ENCODE measurements around the gene PLCB1.

PLCB1 gene

DNA sequence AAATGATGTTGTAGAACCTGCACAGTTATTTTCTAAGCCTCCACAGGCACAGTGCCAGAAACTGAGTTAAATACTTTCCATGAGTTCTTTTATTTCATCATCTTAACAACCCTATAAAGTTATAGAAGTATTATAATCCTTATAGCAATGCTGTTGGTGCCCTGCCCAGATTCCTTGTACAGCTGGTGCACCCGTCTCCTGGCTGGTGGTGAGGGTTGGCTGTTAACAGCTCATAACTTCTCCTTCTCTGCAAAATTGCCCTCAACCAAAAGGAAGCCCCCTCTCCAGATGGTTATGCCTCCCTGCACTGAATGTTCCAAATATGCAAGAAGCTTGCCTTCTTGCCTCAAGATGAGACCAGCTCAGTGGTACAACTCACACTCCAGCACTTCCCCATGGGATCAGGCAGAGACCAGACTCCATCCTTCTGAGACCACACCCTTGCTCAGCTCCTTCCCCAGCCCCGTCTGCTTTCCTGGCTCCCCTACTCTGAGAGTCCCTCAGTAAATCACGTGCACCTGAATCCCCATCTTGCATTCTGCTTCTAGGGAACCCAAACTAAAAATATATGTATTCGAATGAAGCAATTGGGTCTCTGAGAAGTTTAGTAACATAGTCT, 632.4 kb downstream of the PLCB1 start:
- no peak for DNase-seq

DNA sequence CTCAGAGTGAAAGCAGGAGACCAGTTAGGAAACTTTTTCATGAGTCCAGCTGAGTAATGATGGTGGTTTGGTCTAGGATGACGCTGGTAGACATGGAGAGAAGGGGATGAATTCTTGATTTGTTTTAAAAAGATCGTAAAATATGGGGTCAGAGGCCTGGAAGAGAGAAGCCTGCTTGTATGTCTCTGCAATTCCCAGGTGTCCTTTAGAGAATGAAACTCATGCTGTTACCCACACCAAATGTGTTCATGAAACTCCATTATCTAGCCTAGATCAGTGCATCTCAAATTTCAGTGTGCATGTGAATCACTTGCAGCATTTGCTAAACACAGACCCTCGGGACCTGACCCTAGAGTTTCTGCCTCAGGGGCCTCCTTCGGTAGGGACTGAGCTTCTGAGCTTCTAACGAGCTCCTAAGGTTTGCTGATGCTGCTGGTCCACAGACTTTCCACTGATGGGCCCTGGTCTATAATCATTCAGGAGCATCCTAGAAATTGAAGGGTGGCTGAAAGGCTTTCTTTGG, 634.9 kb downstream of the PLCB1 start:
- no peak for DNase-seq

DNA sequence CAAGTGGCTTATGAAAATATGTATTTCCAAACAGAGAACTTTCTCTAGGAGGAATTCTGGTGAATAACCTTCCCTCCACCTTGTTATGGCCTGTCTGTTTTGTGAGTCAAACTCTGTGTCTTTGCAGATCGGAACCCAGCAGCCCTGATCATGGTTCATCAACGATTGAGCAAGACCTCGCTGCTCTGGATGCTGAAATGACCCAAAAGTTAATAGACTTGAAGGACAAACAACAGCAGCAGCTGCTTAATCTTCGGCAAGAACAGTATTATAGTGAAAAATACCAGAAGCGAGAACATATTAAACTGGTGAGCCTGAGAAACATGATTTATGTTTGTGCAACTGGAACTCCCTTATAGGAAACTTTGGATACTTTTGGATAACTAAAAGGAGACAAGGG, 642.3 kb downstream of the PLCB1 start:
- DNase-seq: no peak

DNA sequence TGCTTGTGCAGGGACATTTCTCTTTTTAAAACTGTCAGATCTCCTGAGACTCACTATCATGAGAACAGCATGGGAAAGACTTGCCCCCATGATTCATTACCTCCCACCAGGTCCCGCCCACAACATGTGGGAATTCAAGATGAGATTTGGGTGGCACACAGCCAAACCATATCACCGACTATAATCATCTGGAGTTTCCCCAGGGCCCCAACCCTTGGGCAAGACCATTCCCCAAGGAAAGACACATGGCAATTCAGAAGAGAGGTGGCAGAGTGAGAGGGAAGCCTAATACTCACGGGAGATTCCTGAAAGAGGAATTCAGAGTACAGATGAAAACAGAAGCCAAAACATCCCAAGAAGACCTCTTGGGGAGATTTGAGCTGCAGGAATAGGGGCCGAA, 645.8 kb downstream of the PLCB1 start:
- no peak for DNase-seq

DNA sequence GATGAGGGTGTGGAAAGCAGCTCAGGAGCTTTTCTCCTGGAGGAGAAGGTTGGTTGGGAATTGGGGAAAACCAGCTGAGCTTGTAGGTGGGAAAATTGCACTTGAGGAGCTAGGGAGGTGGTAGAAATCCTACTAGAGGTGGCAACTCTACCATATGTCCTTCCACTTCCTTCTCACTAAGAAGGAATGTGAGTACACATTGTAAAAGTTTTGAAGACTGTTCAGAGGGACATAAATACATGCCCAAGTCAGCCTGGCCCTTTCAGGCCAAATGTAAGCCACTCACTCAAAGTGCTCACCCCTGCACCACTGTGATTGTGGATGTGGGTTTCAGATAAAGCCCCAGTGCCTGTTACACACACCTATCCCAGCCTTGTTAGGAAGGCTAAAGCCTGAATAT, 646.3 kb downstream of the PLCB1 start:
- no peak for DNase-seq

DNA sequence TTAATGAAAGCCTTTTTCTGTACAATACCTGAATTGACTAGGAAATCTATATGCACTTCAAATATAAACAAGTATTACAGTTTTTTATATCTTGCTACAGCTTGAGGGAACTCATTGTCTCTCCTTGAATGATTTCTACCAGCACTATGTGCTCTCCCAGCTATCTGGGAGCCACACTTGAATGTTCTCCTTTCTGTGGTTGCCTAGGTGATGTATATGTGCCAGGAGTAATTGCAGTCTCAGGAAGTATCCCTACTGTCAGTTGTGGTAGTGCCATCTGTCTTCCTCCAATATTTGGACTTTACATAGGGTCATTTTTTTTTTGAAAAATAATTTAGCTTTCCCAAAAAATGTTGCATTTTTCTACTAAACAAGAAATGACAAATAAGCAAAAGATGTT, 648.8 kb downstream of the PLCB1 start:
- no peak for DNase-seq

DNA sequence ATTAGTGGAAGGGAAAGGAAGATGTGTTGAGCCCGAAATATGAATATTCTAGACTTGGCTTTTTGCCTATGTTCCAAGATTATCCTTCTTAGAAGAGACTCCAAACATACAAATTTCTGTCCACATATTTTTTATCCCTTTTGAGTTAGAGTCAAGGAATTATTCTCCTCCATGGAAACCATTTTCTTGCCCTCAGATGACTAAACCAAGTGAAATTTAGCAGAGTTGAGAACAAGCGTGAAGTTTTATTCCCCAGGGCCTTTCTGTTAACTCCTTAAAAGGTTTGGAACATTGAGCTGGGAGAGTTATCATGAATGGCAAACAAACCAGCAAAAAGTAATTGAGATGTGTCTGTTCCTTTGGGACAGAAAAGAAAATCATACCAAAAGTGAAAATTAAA, 650.7 kb downstream of the PLCB1 start:
- no peak for DNase-seq

DNA sequence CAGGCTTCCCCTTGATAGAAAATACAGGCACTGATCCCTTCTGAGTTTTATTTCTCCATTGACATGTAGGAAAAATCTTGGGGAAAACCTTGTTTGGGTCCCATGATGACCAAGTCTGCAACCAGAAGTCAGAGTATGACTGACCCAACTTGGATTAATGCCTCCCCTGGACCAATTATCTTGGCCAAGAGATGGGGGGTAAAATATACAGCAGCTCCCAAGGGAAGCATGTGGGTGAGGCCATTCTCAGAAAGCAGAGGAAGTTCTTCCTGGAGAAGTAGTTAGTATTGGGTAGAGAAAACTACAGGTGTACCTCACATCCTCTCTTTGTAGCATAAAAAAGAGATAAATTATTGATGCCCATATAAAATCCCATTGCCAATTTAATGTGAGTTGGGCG, 651.7 kb downstream of the PLCB1 start:
- DNase-seq: no peak

DNA sequence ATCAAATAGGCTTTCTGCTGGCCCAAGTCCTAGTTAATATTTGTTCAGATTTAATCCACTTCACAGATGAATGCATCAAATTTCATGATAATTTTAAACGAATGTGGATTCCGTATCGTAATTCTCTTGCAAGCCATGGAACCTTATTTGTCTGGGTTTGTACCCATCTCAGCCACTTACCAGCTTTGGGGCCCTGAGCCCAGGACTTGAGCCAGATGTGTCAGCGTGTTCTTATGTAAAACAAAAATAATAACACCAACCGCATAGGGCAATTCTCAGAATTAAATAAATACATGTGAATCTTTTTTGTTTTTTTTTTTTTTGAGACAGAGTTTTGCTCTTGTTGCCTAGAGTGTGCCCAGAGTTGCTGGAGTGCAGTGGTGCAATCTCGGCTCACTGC, 654.3 kb downstream of the PLCB1 start:
- DNase-seq: no peak

DNA sequence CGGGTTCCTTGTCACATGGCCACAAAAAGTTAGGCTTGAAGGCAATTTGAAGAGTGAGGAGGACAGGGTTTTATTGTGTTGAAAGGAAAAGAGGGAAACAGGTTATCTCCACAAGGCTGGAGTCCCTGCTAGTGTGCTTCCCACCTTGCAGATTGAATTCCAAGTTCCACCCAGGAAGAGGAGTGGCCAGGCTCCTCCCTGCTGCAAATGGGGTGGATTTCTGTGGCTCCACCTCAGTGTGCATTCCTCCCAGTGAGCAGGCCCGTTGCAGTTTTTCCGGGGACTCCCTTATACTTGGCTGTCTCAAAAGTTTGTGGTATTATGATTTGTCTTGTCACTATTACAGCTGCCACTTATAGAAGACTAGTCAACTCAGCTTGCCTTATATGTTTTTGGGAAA, 655.0 kb downstream of the PLCB1 start:
- DNase-seq: no peak

DNA sequence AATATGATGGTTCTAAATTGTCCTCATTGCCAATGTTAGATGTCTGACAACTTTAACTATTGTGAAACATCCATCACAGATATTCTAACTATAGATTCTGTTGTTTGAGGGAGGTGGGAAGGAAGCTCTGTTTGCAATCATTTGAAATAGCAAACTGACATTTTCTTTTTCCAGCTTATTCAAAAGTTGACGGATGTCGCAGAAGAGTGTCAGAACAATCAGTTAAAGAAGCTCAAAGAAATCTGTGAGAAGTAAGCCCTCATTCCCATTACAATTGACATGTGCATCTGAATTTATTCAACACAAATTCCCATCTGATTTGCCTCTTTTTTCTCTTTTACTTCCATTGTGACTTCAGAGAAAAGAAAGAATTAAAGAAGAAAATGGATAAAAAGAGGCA, 656.2 kb downstream of the PLCB1 start:
- no peak for DNase-seq

DNA sequence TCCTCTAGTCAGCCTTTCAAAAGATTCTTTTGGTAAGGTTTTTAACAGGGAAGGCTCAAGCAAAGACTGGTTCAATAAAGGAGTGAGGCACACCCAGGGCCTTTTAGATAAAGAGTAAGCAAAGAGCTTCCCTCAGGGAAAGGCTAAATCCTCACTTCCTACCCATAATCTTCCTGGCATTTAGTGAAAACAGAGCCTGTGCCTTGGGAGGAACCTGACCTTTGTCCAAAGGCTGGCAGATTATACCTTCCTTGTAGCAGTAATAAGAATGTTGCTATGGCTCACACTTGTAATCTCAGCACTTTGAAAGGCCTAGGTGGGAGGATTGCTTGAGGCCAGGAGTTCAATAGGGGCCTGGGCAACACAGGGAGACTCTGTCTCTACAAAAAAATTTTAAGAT, 656.8 kb downstream of the PLCB1 start:
- DNase-seq: no peak

DNA sequence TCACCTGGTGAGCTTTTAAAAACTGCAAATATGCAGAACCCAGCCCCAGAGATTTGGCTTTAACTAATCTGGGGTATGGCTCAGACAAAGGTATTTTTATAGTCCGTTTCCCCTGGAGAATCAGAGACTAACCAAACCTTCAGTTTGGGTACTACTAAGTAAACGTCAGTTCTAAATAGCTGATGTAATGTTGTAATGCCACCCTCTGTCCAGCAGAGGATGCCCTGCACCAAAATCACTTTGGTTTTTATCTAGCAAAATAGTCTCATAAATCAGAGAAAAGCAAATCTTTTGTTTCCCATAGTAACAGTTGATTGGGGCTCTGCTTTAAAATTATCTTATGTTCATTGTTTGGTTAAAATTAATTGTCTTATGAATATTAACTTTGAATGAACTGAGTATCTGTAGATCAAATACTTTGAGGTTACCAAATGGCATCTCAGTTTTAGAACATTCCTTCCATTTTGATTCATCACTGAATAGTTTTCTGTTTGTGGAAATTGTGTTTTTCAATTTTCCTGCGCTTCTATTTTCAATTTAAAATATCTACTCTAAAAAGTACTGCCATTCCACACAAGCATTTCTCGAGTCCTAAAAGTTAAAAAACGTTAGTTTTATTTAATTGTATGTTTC, 658.5 kb downstream of the PLCB1 start:
- DNase-seq: no peak

DNA sequence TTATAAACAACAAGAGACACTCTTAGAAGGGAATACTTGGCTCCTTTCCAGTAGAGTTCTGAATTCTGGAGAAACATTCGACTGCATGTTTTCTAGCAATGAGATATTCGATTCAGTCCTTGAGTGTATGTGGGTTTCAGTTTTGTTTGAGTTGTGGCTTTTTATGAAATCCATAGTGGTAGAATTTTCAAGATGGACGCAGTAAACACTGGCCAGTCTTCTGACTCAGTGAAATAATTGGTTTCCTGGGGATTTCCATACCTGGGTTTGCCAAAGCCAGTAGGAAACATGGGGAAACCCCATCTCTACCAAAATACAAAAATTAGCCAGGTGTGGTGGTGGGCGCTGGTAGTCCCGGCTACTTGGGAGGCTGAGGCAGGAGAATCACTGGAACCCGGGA, 663.3 kb downstream of the PLCB1 start:
- DNase-seq: no peak

DNA sequence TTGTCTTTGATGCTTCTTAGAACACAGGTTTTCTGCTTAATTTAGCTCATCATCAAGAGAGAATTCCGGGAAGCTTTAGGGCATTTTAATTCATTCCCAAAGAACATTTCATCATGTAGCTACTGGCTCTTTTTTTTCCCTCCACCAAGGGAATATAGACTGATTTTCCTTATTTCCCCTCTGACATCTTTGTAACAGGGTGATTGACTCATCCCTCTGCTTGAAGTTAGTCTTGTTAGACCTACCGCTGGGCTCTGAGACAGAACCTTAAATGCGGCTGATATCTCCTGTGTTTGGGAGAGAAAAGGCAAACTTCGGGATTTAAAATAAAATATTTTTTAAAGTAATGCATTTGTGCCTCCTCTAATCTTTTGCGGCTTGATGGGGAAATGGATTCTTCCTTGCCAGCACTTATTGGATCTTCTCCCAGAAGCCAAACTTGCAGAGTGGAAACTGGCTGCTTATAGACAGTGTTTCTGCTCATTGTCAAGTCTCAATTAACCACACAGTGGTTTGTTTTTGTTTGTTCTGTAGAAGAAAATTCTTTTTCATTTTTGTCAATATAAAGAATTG, 664.1 kb downstream of the PLCB1 start:
- DNase-seq: no peak

DNA sequence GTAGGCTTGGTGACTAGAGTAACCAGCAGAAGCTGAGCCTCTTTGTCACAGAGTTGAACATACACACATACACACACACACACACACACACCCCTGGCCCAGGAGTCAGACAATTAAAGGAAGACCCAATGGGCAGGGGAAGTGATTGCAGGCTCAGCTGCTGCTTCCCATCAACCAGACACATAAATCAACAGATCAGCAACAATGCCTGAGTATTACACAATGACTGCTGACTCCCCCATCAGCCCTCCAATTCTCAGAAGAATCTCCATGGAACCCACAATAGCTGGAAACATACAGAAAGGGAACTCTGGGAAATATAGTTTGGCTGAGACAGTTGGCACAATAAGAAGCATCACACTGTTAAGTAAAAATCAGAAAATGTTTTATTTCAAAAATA, 666.4 kb downstream of the PLCB1 start:
- DNase-seq: no peak

DNA sequence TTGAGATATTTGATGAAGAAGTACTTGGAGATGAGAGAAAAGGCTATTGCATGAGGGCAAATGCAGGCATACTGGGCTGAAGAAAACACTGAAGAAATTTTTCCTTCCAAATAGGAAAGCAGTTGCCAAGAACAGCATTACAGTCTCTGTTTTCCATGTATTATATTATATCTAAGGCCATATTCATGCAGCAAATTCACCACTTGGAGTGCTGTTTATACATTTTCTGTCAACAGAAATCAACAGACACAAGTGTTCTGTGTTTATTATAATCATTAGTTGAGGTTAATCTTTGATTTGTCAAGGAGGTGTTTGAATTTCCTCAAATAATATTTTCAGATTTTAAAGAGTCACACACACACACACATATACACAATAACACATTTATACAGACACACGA, 668.0 kb downstream of the PLCB1 start:
- DNase-seq: no peak

DNA sequence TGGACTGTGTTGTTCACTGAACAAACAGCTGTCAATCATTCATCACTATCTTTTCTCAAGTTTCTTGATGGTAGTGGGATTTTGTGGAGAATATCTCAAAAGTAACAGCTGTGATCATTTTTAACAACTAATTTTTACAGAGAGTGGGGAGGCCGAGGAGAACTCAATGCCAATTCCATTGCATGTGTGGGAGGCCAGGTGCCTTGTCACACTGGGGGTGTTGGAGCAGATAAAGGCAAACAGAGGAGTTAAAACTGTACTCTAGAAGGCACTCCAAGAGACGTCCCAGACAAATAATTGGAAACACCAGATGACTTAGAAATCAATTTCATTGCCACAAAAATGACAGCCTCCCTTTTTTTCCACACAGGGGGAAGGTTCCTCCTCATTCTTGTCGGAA, 669.6 kb downstream of the PLCB1 start:
- no peak for DNase-seq

DNA sequence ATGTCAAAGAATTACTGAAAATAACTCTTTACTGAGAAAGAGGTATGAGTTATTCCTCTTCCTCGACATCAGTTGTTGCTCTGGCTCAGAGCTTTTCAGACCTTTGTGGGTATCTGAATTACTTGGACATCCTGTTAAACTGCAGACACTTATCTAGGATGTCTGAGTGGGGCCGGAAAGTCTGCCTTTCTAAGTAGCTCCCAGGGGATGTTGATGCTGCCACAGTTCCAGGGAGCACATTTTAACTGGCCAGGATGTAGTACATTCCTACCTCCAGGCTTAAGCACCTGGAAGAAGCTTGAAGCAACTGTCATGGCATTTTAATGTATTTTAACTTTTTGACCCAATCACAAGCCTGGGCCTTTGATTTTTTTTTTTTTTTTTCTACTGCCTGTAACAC, 671.0 kb downstream of the PLCB1 start:
- DNase-seq: no peak

DNA sequence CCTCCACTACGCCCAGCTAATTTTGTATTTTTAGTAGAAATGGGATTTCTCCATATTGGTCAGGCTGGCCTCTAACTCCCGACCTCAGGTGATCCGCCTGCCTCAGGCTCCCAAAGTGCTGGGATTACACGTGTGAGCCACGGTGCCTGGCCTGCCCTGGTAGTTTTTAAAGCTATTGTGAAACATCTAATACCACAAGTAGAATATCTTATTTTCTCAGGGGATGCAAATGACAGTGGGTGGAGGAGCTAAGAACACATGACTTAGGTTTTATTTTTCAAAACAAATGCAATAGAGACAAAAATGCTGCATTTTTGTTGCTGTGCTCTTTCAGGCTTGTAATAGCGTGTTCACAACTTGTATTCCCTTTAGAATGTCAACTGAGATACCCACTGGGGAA, 671.9 kb downstream of the PLCB1 start:
- DNase-seq: no peak

DNA sequence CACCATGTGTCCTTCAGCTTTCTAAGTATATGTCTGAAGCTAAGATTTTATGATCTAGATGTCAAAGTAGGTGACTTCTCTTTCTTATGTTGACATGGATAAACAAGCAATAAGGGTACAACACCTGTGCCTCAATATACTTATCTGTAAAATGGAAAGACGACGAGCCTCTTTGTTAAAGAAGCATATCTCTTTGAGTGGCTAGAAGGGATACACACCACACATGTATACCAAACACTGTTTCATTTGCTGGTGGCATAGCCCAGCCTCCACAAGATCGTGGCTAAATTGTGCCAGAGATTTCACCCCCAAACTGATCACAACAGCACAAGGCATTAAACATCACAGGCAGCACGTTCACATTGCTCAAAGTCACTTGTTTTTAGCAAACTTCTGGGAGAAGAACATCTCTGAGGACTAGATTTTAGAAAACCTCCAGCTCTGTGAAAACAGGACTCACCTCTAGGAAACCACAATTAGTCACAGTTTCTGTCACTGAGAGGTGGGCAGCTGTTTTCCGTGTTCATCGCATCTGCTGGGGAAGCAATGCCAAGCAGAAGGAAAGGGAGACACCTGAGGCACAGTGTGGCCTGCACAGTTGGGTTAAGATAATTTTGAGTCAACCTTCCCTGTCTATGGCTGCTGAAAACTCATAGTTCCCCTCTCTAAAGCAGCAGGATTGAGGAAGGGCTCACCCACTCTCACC, 673.8 kb downstream of the PLCB1 start:
- peak; percentile 17 for DNase-seq

DNA sequence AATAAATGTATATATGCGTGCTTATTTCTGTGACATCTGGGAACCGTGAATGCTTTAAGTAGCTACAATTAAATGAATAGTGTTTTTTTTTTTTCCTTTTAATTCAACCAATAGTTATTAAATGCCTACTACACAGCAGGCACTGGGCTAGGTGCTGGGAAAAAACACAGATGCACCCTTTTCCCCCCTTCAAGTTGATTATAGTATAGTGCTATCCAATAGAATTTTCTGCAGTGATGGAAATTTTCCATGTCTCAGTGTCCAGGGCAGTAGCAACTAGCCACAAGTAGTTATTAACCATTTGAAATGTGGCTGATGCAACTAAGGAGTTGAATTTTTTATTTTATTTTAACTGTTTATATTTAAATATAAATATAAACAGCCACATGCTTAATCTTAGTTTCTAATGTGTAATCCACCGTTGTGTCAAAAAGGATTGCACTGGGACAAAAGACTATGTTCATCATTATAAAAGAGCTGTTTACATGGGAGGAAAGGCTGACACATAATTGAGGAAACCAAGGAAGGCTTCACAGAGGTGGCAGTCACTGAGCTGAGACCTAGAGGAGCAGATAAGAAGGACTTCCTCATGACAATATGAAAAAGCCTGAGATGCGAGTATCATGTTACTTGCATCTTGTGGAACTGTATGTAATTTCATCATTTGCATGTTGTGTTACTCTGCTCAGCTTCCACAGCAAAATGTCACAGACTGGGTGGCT, 675.6 kb downstream of the PLCB1 start:
- DNase-seq: no peak

DNA sequence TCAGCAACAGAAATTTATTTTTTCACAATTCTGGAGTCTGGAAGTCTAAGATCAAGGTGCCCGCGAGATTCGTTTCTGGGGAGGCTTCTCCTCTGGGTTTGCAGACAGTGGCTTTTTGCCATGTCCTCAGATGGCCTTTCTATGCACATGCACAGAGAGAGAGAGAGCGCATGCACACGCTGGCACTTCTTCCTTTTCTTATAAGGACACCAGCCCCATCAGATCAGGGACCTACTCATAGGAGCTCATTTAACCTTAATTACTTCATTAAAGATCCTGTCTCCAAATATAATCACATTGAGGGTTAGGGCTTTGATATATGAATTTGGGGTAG, 676.1 kb downstream of the PLCB1 start:
- no peak for DNase-seq

Data from KG1 (cell line).